GM23338 (cell line): ENCODE results near the gene FAM111A. TPM values are rescaled to one million over a fixed set of nuclear protein-coding genes. Genes with fewer than 3 reads are reported as not detected.

Source experiments
- ATAC-seq: fragments of 200-7000 bp; cut with Tn5 transposase; 3 replicates; pipeline ENCODE4 v1.9.1; 2020
- DNase-seq: peaks from one replicate; pipeline ENCODE4 v3.0.0-alpha.2; 2015; ENCODE audit warnings: low spot score
- H2AFZ ChIP-seq: fragments of 200-600 bp; sonication (generic); 2 replicates; pipeline ENCODE4 v1.8.0; 2016; ENCODE audit warnings: antibody characterized with exemption, mild to moderate bottlenecking, moderate library complexity
- H3F3A ChIP-seq: fragments of 200-600 bp; sonication (generic); replicated peaks from 2 replicates; pipeline ENCODE4 v1.8.0; 2017; ENCODE audit warnings: antibody characterized with exemption, mixed run types, low read depth
- H3K27ac ChIP-seq: fragments of 200-600 bp; sonication (generic); 2 replicates; pipeline ENCODE4 v1.6.1; 2016; ENCODE audit warnings: low read depth
- H3K27me3 ChIP-seq: fragments of 200-600 bp; sonication (generic); 2 replicates; pipeline ENCODE4 v1.8.0; 2016; ENCODE audit warnings: mild to moderate bottlenecking, mixed run types, moderate library complexity; ENCODE audit not compliant: insufficient read depth
- H3K36me3 ChIP-seq: fragments of 200-600 bp; sonication (generic); 2 replicates; pipeline ENCODE4 v1.8.0; 2016; ENCODE audit warnings: mild to moderate bottlenecking; ENCODE audit not compliant: insufficient read depth
- H3K4me1 ChIP-seq: fragments of 200-600 bp; sonication (generic); 2 replicates; pipeline ENCODE4 v1.8.0; 2016; ENCODE audit warnings: mild to moderate bottlenecking, moderate library complexity; ENCODE audit not compliant: insufficient read depth
- H3K4me2 ChIP-seq: fragments of 200-600 bp; sonication (generic); 2 replicates; pipeline ENCODE4 v1.7.1; 2017; ENCODE audit warnings: mixed run types
- H3K4me3 ChIP-seq: fragments of 200-600 bp; sonication (generic); 2 replicates; pipeline ENCODE4 v1.6.1; 2016; ENCODE audit warnings: mixed run types
- H3K79me2 ChIP-seq: fragments of 200-600 bp; sonication (generic); replicated peaks from 2 replicates; pipeline ENCODE4 v1.8.0; 2017; ENCODE audit warnings: mild to moderate bottlenecking; ENCODE audit not compliant: insufficient read depth
- H3K9me2 ChIP-seq: fragments of 200-600 bp; sonication (generic); 2 replicates; pipeline ENCODE4 v1.8.0; 2017; ENCODE audit not compliant: insufficient read depth
- H4K20me1 ChIP-seq: fragments of 200-600 bp; sonication (generic); replicated peaks from 2 replicates; pipeline ENCODE4 v1.8.0; 2017; ENCODE audit warnings: mild to moderate bottlenecking; ENCODE audit not compliant: insufficient read depth
- H3K27ac Mint-ChIP-seq: 2 replicates; pipeline ENCODE4 v1.8.0; 2020; ENCODE audit warnings: inconsistent platforms, mild to moderate bottlenecking, moderate library complexity, mixed read lengths
- H3K27me3 Mint-ChIP-seq: 3 replicates; pipeline ENCODE4 v1.8.0; 2022; ENCODE audit warnings: low read depth, mild to moderate bottlenecking, moderate library complexity, mixed read lengths, inconsistent platforms; ENCODE audit not compliant: insufficient read depth, poor library complexity
- H3K36me3 Mint-ChIP-seq: 3 replicates; pipeline ENCODE4 v1.8.0; 2021; ENCODE audit warnings: low read depth, mild to moderate bottlenecking, inconsistent platforms, moderate library complexity, mixed read lengths
- H3K4me1 Mint-ChIP-seq: 3 replicates; pipeline ENCODE4 v1.8.0; 2020; ENCODE audit warnings: mild to moderate bottlenecking, inconsistent platforms, mixed read lengths
- H3K4me3 Mint-ChIP-seq: 3 replicates; pipeline ENCODE4 v1.8.0; 2021; ENCODE audit warnings: moderate library complexity, mild to moderate bottlenecking, inconsistent platforms, mixed read lengths
- H3K9me3 Mint-ChIP-seq: 3 replicates; pipeline ENCODE4 v1.8.0; 2020; ENCODE audit warnings: moderate library complexity, mild to moderate bottlenecking, inconsistent platforms, mixed read lengths
- CREB1 ChIP-seq: fragments of 250-450 bp; sonication (Bioruptor Pico); IDR thresholded peaks from 2 replicates; pipeline ENCODE4 v1.5.0; 2020; ENCODE audit warnings: low read depth, mild to moderate bottlenecking, moderate library complexity
- ETS1 ChIP-seq: IDR thresholded peaks from 2 replicates; pipeline ENCODE4 v1.6.1; 2016; ENCODE audit warnings: antibody characterized with exemption
- EZH2 ChIP-seq: fragments of 200-600 bp; sonication (generic); IDR thresholded peaks from one replicate; pipeline ENCODE4 v1.8.0; 2017; ENCODE audit warnings: antibody characterized with exemption, mild to moderate bottlenecking, low read depth; ENCODE audit not compliant: unreplicated experiment
- EZH2phosphoT487 ChIP-seq: fragments of 200-600 bp; sonication (generic); IDR thresholded peaks from one replicate; pipeline ENCODE4 v1.8.1; 2018; ENCODE audit warnings: antibody characterized with exemption; ENCODE audit not compliant: unreplicated experiment
- JUNB ChIP-seq: IDR thresholded peaks from one replicate; pipeline ENCODE4 v1.6.1; 2016; ENCODE audit warnings: antibody characterized with exemption; ENCODE audit not compliant: unreplicated experiment
- POLR2AphosphoS5 ChIP-seq: IDR thresholded peaks from 2 replicates; pipeline ENCODE4 v1.6.1; 2016; ENCODE audit warnings: antibody characterized with exemption, low read depth
- REST ChIP-seq: IDR thresholded peaks from one replicate; pipeline ENCODE4 v1.6.1; 2018; ENCODE audit warnings: antibody characterized with exemption; ENCODE audit not compliant: unreplicated experiment
- STAT1 ChIP-seq: IDR thresholded peaks from one replicate; pipeline ENCODE4 v1.6.1; 2016; ENCODE audit warnings: antibody characterized with exemption; ENCODE audit not compliant: unreplicated experiment
- ZNF114 ChIP-seq: fragments of 250-450 bp; sonication (Bioruptor Pico); IDR thresholded peaks from 2 replicates; pipeline ENCODE4 v1.5.0; 2020; ENCODE audit warnings: mild to moderate bottlenecking, moderate library complexity
- ZNF331 ChIP-seq: fragments of 250-450 bp; sonication (Bioruptor Pico); IDR thresholded peaks from 2 replicates; pipeline ENCODE4 v1.5.0; 2020; ENCODE audit warnings: low read depth, mild to moderate bottlenecking, moderate library complexity
- ZNF462 ChIP-seq: fragments of 250-450 bp; sonication (Bioruptor Pico); IDR thresholded peaks from 2 replicates; pipeline ENCODE4 v1.5.0; 2020; ENCODE audit warnings: mild to moderate bottlenecking, moderate library complexity
- polyA plus RNA-seq: library from polyadenylated mRNA; unstranded; fragments of >200 nt; fragmentation: Nextera tagmentation; extraction: Ambion mirVana; gene quantifications from 2 replicates; pipeline ENCODE4 v1.2.1, GENCODE V29; 2016
- total RNA-seq: library from RNA; depleted of rRNA; stranded (reverse); fragments of >200 nt; shearing (Covaris generic); gene quantifications from 2 replicates; pipeline ENCODE4 v1.2.3, GENCODE V29; 2014

FAM111A gene
- total and polyA plus RNA-seq, 2 experiments from 2014 or later: 23.0 to 38.1 TPM

GRCh38 chr11:59115553-59115952, 27.1 kb upstream of the FAM111A start:
- peaks cover 82% of the 10 kb centered on the region for H3K36me3 Mint-ChIP-seq
- no peak overlapping the region for H3K4me3 ChIP-seq
- H3K4me3 Mint-ChIP-seq: no peak overlapping the region
- H4K20me1 ChIP-seq: no peaks in the 10 kb centered on the region
- H3K27me3 Mint-ChIP-seq: no peaks in the 10 kb centered on the region
- no peak overlapping the region for H3K27ac ChIP-seq
- H3F3A ChIP-seq: no peaks in the 10 kb centered on the region
- TF ChIP-seq ZNF114: no peak
- TF ChIP-seq ZNF331: no peak
- no peak for TF ChIP-seq CREB1
- no peak for TF ChIP-seq EZH2
- TF ChIP-seq ETS1: no peak
- no peaks in the 10 kb centered on the region for H3K4me1 ChIP-seq
- H3K79me2 ChIP-seq: no peaks in the 10 kb centered on the region
- no peak overlapping the region for H3K27ac Mint-ChIP-seq
- no peak overlapping the region for H2AFZ ChIP-seq
- peaks cover 7% of the 10 kb centered on the region; the same call in 1 of the 2 replicates for H3K9me2 ChIP-seq
- H3K4me1 Mint-ChIP-seq: no peaks in the 10 kb centered on the region
- DNase-seq: no peak
- H3K9me3 Mint-ChIP-seq: peaks cover 33% of the 10 kb centered on the region
- H3K4me2 ChIP-seq: no peak overlapping the region
- H3K36me3 ChIP-seq: peaks cover 15% of the 10 kb centered on the region
- ATAC-seq: no peak
- no peaks in the 10 kb centered on the region for H3K27me3 ChIP-seq

GRCh38 chr11:59117774-59118173, 24.9 kb upstream of the FAM111A start:
- no peak overlapping the region for H3K4me3 Mint-ChIP-seq
- no peaks in the 10 kb centered on the region for H3K79me2 ChIP-seq
- DNase-seq (no peak), ATAC-seq (no peak)
- H3K27me3 ChIP-seq: no peaks in the 10 kb centered on the region
- H3K36me3 Mint-ChIP-seq: peaks cover 93% of the 10 kb centered on the region
- no peak overlapping the region for H3K4me2 ChIP-seq
- TF ChIP-seq JUNB: no peak
- TF ChIP-seq EZH2phosphoT487: no peak
- no peak for TF ChIP-seq POLR2AphosphoS5
- TF ChIP-seq ETS1: no peak
- no peak for TF ChIP-seq REST
- no peak for TF ChIP-seq STAT1
- TF ChIP-seq ZNF114: no peak
- no peak for TF ChIP-seq ZNF462 (CRISPR knock-in tag)
- no peak for TF ChIP-seq EZH2
- no peaks in the 10 kb centered on the region for H4K20me1 ChIP-seq
- no peak overlapping the region for H3K27ac ChIP-seq
- H2AFZ ChIP-seq: no peak overlapping the region
- peaks cover 46% of the 10 kb centered on the region for H3K9me3 Mint-ChIP-seq
- no peaks in the 10 kb centered on the region for H3F3A ChIP-seq
- peaks cover 7% of the 10 kb centered on the region; the same call in 1 of the 2 replicates for H3K9me2 ChIP-seq
- H3K36me3 ChIP-seq: peaks cover 21% of the 10 kb centered on the region
- H3K27me3 Mint-ChIP-seq: no peaks in the 10 kb centered on the region
- H3K4me1 Mint-ChIP-seq: no peaks in the 10 kb centered on the region
- no peak overlapping the region for H3K4me3 ChIP-seq
- H3K4me1 ChIP-seq: no peaks in the 10 kb centered on the region
- no peak overlapping the region for H3K27ac Mint-ChIP-seq
